ENCODE results near the gene C10orf67. TPM values are rescaled to one million over a fixed set of nuclear protein-coding genes. Genes with fewer than 3 reads are reported as not detected.

C10orf67 gene
- total RNA-seq, 2 donors from 2014 or later, result not detected

DNA sequence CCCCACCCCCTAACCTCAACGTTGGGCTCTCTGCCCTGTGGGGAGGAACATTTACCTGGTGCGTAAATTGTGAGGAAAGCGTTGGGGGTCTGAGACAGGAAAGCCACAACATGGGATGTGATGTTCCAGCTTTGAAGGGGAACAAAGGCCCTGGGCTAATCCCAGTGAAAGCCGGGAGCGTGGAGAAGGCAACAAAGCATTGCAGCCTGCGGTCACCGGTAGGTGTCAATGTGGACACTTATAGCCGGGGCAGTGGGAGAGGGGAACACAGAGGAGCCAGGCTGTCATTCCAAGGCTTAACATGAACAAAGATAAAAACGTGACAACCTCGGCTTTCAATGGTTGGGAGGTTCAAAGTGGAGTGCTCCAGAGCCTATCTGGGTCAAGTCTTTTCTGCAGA lies 139.8 kb downstream of the C10orf67 start:
- DNase-seq (ENCODE audit: low spot score), result no peak
- intact Hi-C loops (cut with DNase I), result no loop called here

DNA sequence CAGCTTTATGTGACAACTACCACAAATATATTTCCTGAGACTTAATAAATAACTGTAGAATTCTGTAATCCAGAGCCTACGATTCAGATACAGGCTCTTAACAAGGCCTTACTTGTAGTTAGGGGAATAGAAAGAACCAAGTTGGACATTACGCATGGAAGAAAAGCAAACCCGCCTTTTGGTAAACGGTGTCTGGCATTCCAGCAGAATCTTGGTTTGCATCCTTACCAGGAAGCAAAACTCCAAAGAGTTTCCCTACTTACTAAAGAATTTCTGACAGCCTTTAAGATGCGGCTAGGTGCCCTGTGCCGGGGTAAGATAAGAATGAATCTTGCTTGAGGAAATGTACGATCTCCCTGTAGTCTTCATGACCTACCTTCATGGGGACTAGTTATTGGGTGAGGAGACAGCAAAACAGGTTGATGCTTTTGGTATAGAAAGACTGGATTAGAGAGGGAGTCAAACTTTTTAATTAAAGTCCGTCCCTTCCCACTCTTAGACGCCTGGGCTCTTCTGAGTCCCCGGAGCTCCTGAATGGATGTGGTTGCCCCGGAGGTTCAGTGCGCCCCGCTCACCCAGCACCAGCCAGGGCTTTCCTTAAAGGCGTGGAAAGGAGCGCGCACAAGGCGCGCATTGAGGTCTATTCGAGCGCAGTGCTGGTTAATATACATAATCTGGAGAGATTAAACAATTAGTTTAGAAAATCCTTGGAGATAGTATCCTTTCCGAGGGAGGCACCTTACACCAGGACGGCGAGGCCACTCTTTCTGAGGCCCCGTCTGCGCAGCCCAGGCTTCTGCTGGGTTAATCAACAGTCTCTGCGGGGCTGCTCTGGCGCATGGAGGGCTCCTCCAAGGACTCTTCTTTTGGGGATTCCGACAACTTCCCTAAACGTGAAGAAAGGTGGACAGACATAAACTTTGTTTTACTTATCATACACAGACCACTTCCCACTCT lies 140.9 kb downstream of the C10orf67 start:
- intact Hi-C loops (cut with DNase I), result no loop called here
- no peak for DNase-seq (ENCODE audit: low spot score)

DNA sequence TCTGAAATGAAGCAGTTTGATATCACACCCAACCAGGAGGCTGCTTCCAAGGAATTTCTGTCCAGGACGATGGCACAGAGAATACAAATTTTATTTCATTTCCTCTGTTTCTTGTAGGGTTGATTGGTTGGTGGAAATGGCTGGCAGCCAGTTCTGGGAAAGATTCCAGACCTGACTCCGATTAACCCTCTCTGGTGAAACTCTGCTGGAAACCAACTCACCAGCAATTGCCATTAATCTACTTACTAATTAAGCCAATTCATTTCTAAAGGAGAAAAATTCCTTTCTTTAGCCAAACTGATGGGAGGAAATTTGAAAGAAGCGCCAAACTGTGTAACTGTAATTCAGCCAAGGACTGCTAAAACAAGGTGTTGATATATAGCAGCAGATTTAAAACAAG lies 141.8 kb downstream of the C10orf67 start:
- DNase-seq (ENCODE audit: low spot score), result no peak
- intact Hi-C loops (cut with DNase I), result no loop called here

DNA sequence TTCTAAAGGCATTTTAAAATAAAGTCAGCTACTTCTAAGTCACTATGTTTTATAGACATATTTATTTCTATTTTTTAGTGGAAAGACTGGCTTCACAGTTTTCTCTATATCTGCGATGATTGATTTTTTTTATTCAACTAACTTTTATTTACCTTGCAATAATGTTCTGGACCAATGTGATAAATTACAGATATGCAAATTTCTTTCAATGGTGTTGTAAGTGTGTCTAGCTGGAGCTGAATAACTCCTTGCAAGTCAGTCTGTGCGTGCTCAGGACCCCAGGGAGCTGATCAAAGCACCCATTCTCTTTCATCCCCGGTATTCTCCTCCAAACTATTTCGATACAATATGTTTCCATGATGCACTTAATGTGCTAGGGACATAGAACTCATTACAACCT lies 142.8 kb downstream of the C10orf67 start:
- DNase-seq (ENCODE audit: low spot score), result no peak
- intact Hi-C loops (cut with DNase I), result no loop called here

DNA sequence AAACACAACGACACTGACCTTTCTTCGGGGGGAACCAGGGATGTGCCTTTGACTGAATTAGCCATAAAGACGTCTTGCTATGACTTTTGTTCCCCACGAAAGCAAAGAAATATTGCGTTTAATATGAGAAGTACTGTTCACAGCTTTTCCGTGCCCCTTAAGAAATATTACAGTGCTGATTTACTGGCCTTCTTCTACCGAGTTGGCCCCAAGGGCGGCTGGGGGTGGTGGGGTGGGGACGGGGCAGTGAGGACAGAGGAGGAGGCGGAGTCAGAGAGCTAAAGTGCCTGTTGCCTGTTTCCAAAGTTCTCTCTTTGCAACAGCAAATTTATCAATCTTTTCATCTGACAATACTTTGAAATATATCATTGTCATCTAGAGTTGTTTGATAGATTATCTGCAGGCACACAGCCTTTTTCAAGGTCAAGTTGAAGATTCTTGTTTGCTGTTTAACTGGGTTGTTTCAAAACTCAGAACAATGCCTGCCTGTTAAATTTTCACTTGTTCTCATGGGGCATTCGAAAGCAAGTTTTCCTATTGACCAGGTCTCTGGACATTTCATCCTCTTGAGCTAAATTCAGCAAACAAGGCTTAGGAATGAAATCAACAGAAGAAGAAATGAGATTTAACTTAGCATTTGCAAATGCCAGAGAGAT lies 143.5 kb downstream of the C10orf67 start:
- intact Hi-C loops (cut with DNase I), result no loop called here
- no peak for DNase-seq (ENCODE audit: low spot score)

DNA sequence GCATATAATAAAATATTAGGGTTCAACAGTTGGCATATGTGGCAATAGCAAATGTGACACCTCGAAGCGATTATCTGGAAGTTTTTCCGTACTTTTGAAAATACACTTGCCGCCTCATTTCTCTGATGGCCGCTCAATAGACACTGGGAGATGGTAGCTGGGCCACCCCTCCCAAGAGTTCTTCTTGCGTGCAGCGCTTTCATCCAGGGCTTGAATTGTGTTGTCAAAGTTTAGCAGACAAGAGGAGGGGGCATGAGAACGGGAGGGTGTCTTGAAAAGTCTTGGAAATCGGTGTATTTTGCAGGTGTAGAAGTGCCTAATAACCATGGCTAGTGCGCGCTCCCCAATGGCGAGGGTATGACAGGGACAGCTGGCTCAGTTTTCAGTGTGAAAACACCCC lies 144.0 kb downstream of the C10orf67 start:
- intact Hi-C loops (cut with DNase I), result no loop called here
- DNase-seq (ENCODE audit: low spot score), result no peak

DNA sequence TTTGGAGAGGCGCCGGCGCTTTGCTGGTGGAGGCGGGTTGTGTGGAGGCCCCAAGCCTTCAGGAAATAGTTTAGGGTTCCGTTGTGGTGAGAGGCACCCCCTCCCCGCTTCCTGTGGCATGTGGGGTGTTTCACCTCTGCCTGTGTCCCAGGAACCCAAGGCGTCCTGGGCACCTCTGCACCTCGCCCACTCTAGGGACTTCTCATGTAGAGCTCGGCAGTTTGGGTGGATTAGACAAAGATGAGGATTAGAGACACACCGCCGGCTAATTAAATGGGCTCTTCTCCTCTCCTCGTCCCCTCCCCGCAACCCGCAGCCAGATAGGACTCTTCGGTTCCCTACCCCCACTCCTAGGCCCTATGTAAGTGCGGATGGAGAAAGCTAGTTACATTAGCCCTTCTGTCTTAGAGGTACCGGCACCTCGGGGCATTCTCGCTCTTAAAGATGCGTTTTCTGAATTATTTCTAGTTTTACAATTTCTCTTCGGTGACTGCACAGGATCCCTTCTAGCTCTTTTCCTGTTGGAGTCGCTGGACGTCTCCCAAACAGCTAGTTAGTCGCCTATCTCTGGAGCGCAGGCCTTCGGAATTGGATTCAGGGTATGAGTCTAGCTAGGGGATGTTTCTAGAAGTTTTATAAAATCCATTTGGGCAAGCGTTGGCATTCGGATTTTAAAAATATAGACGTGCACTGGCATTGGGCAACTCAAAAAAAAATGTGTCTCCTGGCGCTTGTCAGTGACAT lies 144.7 kb downstream of the C10orf67 start:
- DNase-seq (ENCODE audit: low spot score), result no peak
- intact Hi-C loops (cut with DNase I), result no loop called here

DNA sequence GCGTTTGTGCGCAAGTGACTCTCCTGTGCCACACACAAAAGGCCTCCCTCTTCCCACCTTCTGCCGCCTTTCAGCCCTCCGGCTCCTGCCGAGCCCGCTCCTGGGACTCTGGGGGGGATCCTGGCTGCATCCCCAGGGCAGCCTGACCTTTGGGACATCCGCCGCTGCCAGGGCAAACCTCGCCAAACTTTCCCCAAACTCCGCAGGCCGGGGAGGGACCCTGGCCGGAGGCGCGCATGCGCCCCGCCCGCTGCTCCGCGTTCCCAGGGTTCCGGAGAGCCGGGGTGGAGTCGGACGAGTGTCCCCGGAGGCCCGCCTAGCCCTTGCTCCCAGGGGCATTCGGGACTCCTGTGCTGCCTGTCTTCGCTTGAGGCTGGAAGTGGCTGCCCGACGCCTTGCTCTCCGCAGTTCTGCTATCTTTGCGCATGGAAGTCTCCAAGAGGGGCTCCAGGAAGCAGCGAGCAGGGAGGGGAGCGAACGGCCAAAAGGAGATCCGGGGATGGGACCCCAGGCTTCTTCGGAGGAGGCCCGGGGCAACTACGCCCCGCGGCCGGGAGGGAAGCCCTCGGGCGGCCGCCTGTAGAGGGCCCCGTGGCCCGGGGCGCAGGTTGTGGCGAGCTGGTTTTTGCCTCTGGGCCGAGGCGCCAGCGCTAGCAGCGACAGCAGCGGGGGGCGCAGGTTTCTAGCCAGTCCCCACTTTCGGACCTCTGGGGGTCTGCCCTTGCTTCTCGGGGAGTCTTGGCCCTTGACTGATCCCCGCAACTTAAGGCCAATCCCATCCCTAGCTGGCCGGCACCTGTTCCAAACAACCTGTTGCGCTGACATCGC lies 145.4 kb downstream of the C10orf67 start:
- DNase-seq (ENCODE audit: low spot score), result no peak
- intact Hi-C loops (cut with DNase I), result no loop called here

DNA sequence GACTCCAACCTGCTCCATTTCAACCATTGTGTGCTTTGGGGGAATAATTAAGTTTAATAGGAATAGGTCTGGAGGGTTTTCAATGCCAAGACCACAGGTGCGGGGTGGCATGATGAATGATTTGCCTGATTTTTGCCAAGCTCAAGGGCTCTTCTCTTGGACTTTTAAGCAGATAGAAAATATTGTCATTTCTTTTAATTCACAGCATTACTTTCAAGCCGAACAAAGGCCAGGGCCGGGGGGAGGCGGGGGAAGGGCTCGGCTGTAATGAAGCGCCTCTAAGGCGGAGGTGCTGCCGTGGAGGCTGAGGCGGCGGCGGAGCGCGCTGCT lies 146.0 kb downstream of the C10orf67 start:
- intact Hi-C loops (cut with DNase I), result no loop called here
- DNase-seq (ENCODE audit: low spot score), result no peak

DNA sequence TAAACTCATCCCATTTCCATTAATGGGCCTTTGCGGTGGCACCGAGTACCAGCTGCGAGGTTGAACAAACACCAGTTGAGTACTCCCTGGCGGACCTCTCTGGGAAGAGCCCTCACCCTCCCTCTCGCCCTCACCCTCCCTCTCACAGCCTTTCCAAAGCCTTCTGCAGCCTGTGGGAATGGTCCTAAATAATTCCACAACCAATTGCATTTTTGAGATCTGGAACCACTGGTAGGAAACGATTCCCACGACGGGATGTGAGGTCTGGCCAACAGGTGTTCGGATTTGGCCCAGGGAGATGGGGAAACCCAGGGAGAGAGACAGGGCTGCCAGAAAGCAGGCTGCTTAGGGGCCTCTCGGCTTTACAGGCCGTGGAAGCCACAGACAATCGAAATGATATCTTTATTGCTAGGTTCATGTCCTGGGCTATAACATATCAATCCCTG lies 147.2 kb downstream of the C10orf67 start:
- intact Hi-C loops (cut with DNase I), result no loop called here

DNA sequence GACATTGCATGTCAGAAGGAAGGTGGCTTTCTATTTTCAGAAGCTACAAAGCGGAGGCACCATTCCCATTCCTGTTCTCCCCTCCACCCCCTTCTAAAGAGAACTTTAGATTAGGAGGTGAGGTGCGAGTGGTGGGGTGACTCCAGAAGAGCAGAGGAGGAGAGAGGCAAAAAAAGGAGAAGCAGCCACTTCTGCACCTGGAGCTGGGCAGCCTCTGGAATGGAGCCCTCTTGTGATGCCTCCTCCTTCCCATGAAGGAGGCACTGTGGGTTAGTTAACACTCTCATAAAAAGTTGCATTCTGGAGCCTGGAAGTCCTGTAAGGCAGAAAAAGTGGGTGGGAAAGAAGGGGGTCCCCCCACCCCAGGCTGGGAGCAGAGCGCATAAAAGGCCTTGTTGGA lies 147.7 kb downstream of the C10orf67 start:
- no peak for DNase-seq (ENCODE audit: low spot score)
- intact Hi-C loops (cut with DNase I), result no loop called here

More for the DNA sequence above, 147.2 kb downstream of the C10orf67 start:
- no peak for DNase-seq (ENCODE audit: low spot score)

DNA sequence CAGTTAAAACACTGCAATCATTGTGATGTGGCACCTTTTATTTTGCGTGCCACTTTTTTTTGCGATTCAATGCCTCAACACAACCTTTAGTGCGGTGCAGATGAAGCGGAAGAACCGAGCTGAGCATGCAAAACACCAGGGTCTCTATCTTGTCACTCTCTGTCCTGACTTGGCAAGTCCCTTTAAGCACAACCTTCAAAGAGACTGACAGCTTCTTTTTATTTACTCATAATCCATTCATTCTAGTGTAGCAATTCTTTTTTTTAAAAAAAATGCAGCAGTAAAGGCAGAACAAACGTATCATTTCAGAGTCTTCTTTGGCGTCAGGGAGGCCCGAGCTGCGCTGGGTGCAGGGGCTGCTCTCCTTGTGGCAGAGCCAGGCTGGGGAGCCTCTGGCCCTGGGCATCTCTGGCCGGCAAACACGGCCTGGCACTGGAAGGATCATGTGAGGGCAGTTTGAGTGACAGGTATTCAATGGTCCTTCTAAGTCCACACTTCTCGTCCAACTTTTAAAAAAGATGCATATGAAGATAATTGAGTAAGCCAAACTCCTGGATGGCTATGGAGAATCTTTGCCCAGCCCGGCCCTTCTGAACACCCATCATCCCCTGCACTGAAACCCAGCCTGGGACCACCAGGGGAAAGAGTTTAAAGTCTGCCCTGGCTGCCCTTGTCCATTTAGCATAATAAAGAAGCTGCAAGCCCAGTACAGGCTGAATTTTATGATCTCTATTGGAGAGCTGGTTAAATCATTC lies 148.6 kb downstream of the C10orf67 start:
- intact Hi-C loops (cut with DNase I), result no loop called here
- no peak for DNase-seq (ENCODE audit: low spot score)

DNA sequence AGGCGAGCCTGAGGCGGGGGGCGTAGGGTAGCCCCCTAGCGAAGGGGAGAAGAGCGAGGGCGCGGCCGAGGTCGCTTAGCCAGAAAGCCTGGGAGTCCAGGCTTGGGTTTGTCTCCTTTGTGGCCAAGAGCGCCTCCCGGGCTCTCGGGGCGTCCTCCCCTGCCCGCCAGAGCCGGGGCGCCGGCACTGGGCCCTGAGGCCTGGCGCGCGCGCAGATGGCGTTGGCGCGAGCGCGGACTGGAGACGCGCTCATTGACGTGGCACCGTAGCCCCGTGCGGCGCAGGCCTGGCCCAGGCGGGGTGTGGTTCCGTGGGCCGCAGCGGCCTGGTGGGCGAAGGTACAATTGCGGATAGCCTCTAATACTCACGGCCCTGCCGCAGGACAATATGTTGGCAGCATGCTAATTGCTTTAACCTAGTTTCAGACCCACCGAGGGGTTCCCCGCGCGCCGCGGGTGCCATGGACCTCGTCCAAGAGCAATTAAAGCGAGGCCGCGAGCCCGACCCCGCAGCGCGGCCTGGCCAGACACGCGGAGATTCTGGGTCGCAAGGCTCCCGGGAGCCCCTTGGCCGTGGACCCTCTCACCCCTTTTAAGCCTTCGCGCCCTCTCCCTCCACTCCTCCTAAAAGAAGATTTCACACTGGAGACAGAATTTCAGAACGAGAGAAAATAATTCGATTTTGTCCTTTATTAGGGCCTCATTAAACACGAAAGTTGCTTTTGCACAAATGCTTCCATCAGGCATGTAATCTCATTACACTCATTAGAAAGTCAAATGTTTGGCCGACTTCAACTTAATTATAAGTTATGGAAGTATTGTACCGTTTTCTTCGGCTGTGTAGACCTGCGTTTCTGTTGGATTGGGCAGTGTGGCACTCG lies 149.4 kb downstream of the C10orf67 start:
- DNase-seq (ENCODE audit: low spot score), result no peak
- intact Hi-C loops (cut with DNase I), result no loop called here

DNA sequence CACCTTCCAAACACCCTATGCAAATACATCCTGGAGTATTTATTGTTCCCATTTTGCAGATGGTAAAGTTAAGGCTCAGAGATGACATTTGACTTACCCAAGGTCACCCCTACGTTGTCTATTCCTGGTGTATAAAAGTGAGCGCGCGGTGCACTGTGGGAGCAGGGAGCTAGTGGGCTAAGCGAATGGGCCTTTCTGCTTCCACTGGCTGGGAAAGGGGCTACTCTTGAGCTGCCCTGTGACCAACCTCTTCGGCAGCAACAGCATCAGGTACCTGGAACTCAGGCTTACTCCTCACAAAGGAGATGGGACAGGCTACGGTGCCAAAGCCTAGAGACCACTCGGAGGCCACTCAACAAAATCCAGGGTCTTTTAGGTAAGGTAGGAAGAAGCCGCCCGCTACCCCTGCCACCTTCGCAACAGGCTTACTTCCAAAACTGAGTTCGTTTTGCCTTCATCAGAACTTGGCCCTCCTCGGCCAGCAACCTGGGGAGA lies 150.1 kb downstream of the C10orf67 start:
- intact Hi-C loops (cut with DNase I), result no loop called here
- DNase-seq (ENCODE audit: low spot score), result no peak

DNA sequence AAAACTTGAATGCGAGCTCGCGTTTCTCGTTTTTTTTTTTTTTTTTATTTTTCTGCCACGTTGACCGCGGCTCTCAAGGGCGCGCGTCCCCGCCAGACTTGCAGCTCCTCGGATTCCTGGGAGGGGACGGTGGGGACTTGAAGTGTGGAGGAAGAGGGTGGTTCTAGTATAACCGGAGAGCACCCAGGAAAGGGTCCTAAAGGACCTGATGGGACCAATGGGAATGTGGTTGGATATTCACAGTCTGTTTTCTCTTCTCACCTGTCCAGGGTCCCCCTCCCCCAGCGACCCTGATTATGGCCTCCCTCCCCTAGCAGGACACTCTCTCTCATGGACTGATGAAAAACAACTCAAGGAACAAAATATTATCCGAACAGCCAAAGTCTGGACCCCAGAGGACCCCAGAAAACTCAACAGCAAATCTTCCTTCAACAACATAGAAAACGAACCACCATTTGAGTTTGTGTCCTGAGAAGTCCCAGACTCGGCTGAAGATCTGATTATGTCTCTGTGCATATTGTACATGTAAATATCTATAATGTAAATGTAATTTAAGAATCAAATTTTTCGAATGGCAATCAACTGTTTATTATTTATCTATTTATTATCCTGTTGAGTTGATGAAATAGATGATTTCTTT lies 151.0 kb downstream of the C10orf67 start:
- no peak for DNase-seq (ENCODE audit: low spot score)
- intact Hi-C loops (cut with DNase I), result no loop called here

DNA sequence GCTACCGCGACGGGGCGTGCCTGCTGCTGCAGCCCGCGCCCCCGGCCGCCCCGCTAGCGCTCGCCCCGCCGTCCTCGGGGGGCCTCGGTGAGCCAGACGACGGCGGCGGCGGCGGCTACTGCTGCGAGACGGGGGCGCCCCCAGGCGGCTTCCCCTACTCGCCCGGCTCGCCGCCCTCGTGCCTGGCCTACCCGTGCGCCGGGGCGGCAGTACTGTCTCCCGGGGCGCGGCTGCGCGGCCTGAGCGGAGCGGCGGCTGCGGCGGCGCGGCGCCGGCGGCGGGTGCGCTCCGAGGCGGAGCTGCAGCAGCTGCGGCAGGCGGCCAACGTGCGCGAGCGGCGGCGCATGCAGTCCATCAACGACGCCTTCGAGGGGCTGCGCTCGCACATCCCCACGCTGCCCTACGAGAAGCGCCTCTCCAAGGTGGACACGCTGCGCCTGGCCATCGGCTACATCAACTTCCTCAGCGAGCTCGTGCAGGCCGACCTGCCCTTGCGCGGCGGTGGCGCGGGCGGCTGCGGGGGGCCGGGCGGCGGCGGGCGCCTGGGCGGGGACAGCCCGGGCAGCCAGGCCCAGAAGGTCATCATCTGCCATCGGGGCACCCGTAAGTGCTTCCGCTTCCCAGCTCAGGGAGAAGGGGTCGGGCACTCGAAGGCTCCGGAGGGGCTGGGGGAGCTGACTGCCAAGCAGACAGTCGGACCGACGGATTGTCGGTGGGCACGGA lies 151.7 kb downstream of the C10orf67 start:
- intact Hi-C loops (cut with DNase I), result no loop called here
- no peak for DNase-seq (ENCODE audit: low spot score)
